ENCODE measurements around the gene ANXA11.
"Not testable (repeated sequence)": the region's sequence is repeated elsewhere in the genome, so short reads cannot be mapped to it uniquely, and the experiment has no call there.

Gene ANXA11

GRCh38 chr10:80233871-80234270 is 28.5 kb upstream of the ANXA11 start:
- H3K36me3 ChIP-seq (replicated peaks); H3K27me3 ChIP-seq (ENCODE audit: low read depth); DNase-seq (ENCODE audit: low spot score in 2 of 2); H3K9me3 ChIP-seq; H3K4me3 ChIP-seq; H3K4me1 ChIP-seq; in situ Hi-C loops (cut with MboI; ENCODE audit: low sequenced_read_pairs): not testable (repeated sequence)

DNA sequence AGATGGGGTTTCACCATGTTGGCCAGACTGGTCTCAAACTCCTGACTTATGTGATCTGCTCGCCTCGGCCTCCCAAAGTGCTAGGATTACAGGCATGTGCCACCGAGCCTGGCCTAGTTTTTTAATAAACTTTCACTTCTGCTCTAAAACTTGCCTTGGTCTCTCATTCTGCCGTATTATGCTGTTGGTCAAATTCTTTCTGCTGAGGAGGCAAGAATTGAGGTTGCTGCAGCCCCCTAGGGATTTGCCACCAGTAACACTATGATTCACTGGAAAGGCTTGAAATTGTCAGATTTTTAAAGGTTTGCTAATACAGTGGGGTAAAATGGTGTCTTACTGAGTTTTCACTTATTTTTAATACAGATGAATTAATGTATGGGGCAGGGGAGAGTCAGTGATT is 21.4 kb upstream of the ANXA11 start:
- H3K4me3 ChIP-seq; H3K4me1 ChIP-seq; H3K27me3 ChIP-seq (ENCODE audit: low read depth); in situ Hi-C loops (cut with MboI; ENCODE audit: low sequenced_read_pairs); H3K36me3 ChIP-seq (replicated peaks); DNase-seq (ENCODE audit: low spot score in 2 of 2); H3K9me3 ChIP-seq: not testable (repeated sequence)

DNA sequence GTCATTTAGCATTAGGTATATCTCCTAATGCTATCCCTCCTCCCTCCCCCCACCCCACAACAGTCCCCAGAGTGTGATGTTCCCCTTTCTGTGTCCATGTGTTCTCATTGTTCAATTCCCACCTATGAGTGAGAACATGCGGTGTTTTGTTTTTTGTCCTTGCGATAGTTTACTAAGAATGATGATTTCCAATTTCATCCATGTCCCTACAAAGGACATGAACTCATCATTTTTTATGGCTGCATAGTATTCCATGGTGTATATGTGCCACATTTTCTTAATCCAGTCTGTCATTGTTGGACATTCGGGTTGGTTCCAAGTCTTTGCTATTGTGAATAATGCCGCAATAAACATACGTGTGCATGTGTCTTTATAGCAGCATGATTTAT is 17.7 kb upstream of the ANXA11 start:
- not testable (repeated sequence) for DNase-seq (ENCODE audit: low spot score in 2 of 2)
- in situ Hi-C loops (cut with MboI; ENCODE audit: low sequenced_read_pairs): loop anchor here (5.0 kb wide), 1 partner anchor 686 kb away; no protein-coding TSS in a partner anchor

GRCh38 chr10:80218878-80219277 is 13.5 kb upstream of the ANXA11 start:
- not testable (repeated sequence) for H3K9me3 ChIP-seq; H3K4me1 ChIP-seq; DNase-seq (ENCODE audit: low spot score in 2 of 2); H3K4me3 ChIP-seq; H3K27me3 ChIP-seq (ENCODE audit: low read depth); H3K36me3 ChIP-seq (replicated peaks)
- in situ Hi-C loops (cut with MboI; ENCODE audit: low sequenced_read_pairs): loop anchor here (10.0 kb wide), 1 partner anchor 74 kb away; no protein-coding TSS in a partner anchor

More for the DNA sequence above, 17.7 kb upstream of the ANXA11 start:
- H3K36me3 ChIP-seq (replicated peaks); H3K27me3 ChIP-seq (ENCODE audit: low read depth); H3K4me3 ChIP-seq; H3K9me3 ChIP-seq; H3K4me1 ChIP-seq: not testable (repeated sequence)

DNA sequence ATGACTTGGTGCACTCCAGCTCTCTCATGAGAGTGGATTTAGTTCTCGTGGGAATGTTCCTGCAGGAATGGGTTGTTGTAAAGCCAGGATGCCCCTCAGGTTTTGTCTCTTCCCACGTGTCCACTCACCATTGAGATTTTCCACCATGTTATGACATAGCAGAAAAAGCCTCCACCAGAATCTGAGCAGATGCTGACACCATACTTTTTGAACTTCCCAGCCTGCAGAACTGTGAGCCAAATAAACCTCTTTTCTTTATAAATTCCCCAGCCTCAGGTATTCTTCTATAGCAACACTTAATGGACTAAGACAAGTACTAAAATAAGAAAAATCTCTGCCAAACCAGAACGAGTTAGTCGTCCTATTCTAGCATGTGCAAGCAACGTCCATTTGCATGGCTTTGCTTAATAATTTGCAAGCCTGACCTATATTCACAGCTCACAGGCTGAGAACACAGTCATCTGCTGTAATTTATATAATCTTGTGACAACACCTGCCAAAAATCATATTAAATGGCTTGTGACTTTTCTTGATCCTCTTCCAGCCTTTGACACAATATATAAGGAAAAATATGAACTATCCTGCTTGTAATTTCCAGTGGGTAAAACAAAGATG is 9.1 kb upstream of the ANXA11 start:
- H3K27me3 ChIP-seq (ENCODE audit: low read depth); H3K36me3 ChIP-seq (replicated peaks); H3K9me3 ChIP-seq; H3K4me3 ChIP-seq; H3K4me1 ChIP-seq; DNase-seq (ENCODE audit: low spot score in 2 of 2): not testable (repeated sequence)
- in situ Hi-C loops (cut with MboI; ENCODE audit: low sequenced_read_pairs): loop anchor here (10.0 kb wide), 1 partner anchor 70 kb away; no protein-coding TSS in a partner anchor

DNA sequence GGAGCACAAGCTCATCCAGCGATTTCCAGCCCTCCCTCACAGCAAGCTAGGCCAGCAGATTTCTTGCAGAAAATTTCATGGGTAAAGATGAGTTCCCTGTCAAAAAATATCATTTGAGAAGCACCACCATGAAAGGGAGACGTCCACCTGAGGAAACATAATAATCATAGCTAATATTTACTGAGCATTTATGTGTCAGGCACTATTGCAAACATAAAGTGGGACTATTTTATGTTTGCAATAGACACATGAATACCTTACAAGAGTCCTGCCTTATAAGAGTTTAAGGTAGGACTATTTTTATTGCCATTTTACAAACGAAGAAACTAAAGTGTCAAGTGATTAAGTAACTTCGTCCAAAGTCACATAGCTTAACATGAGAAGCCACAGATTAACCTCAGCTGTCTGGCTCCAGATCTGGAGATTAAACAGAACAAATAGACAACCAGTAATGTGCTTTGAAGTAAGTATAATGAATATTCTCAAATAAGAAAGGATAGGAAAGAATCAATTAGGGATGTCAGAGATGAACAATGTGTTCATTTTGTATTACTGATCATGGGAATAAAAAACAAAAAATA is 7.3 kb upstream of the ANXA11 start:
- not testable (repeated sequence) for H3K27me3 ChIP-seq (ENCODE audit: low read depth); H3K4me3 ChIP-seq; DNase-seq (ENCODE audit: low spot score in 2 of 2); H3K9me3 ChIP-seq; H3K4me1 ChIP-seq; H3K36me3 ChIP-seq (replicated peaks)
- in situ Hi-C loops (cut with MboI; ENCODE audit: low sequenced_read_pairs): loop anchor here (10.0 kb wide), 1 partner anchor 68 kb away; no protein-coding TSS in a partner anchor

GRCh38 chr10:80211786-80212185 is 6.4 kb upstream of the ANXA11 start:
- Histone ChIP-seq H3K9me3 (no peaks in the 10 kb centered on the region), H3K4me3 (no peak overlapping the region), H3K27me3 (ENCODE audit: low read depth) (no peaks in the 10 kb centered on the region), H3K36me3 (replicated peaks) (no peaks in the 10 kb centered on the region), H3K4me1 (no peaks in the 10 kb centered on the region)
- in situ Hi-C loops (cut with MboI; ENCODE audit: low sequenced_read_pairs): loop anchor here (10.0 kb wide), 1 partner anchor 67 kb away; no protein-coding TSS in a partner anchor
- no peak for DNase-seq (ENCODE audit: low spot score in 2 of 2)

DNA sequence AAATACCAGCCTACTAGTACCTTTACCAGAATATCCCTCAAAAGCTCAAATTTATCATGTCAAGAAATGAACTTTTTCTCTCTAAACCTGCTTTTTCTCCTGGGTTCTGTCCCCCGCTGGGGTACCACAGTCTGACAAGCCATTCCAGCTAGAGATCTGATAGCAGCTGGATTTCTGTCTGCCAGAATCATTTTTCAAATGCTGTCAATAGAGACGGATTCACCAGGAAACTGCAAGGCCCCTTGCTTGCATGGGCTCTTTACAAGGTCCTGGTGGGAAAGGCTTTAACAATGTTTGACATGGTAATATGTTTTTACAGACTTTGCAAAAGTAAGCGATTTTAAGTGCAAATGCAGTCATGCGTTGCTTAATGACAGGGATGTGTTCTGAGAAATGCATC is 4.9 kb upstream of the ANXA11 start:
- Histone ChIP-seq H3K4me3 (no peak overlapping the region), H3K9me3 (no peaks in the 10 kb centered on the region), H3K36me3 (replicated peaks) (no peaks in the 10 kb centered on the region), H3K27me3 (ENCODE audit: low read depth) (no peaks in the 10 kb centered on the region), H3K4me1 (peaks cover 4% of the 10 kb centered on the region; the same call in 1 of the 2 replicates)
- no peak for DNase-seq (ENCODE audit: low spot score in 2 of 2)
- in situ Hi-C loops (cut with MboI; ENCODE audit: low sequenced_read_pairs): loop anchor here (10.0 kb wide), 1 partner anchor 65 kb away; no protein-coding TSS in a partner anchor

DNA sequence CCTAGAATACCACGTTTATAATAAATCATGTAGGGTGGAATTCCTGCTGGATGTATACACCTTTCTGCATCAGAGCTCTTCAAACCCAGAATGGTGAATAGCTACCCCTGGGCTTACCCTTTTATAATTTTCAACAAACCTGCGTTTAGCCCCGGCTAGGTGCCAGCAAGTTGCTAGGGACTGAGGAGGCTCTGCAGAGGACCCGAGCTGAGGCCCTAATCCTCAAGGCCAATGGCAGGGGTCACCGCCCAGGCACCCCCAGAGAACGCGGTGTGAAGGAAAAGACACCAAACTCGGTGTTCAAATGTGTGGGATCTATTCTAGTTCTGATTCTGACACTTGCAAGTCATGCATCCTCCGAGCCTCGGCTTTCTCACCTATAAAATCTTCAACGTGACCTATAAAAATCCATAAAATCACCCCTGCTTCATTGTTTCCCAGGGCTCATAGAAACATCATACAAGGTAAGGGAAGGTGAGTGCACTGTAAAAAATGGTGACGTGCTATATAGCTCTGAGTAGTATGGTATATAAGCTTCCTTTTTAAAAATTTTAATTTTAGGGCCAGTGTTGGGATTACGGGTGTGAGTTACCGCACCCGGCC is 2.5 kb upstream of the ANXA11 start:
- DNase-seq (ENCODE audit: low spot score in 2 of 2): no peak
- Histone ChIP-seq H3K4me3 (no peak overlapping the region), H3K27me3 (ENCODE audit: low read depth) (no peaks in the 10 kb centered on the region), H3K36me3 (replicated peaks) (no peaks in the 10 kb centered on the region), H3K9me3 (no peaks in the 10 kb centered on the region), H3K4me1 (peaks cover 9% of the 10 kb centered on the region)
- in situ Hi-C loops (cut with MboI; ENCODE audit: low sequenced_read_pairs): no loop called here

DNA sequence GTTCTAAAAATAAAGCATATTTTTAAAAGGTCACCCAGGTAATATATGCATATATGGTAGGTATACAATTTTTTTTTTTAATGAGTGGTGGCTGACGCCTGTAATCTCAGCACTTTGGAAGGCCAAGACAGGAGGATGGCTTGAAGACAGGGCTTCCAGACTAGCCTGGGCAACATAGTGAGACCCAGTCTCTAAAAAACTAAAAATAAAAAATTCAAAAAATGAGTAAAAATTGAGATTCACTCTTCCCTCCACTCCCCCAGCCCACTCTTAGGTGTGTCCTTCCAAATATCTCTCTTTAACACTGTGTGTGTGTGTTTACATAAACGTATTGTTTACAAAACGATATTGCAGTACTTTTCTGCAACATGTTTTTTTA is 929 bp upstream of the ANXA11 start:
- Histone ChIP-seq H3K4me3 (no peak overlapping the region), H3K27me3 (ENCODE audit: low read depth) (no peaks in the 10 kb centered on the region), H3K9me3 (no peaks in the 10 kb centered on the region), H3K36me3 (replicated peaks) (no peaks in the 10 kb centered on the region), H3K4me1 (peaks cover 9% of the 10 kb centered on the region)
- DNase-seq (ENCODE audit: low spot score in 2 of 2): no peak
- in situ Hi-C loops (cut with MboI; ENCODE audit: low sequenced_read_pairs): no loop called here

- no peaks in the 10 kb centered on the region for H3K36me3 ChIP-seq (replicated peaks)
- no peaks in the 10 kb centered on the region for H3K27me3 ChIP-seq (ENCODE audit: low read depth)
- peak overlapping the region; percentile 56 for H3K4me3 ChIP-seq
- DNase-seq (ENCODE audit: low spot score in 2 of 2): peak in 1 of 2 experiments; percentile 42
- H3K9me3 ChIP-seq: no peaks in the 10 kb centered on the region
- peaks cover 9% of the 10 kb centered on the region for H3K4me1 ChIP-seq
- in situ Hi-C loops (cut with MboI; ENCODE audit: low sequenced_read_pairs): no loop called here
These were observed 460 bp downstream of the ANXA11 start for GRCh38 chr10:80204677-80205476.

GRCh38 chr10:80203835-80204676 is 1.3 kb downstream of the ANXA11 start:
- in situ Hi-C loops (cut with MboI; ENCODE audit: low sequenced_read_pairs): no loop called here
- peak; percentile 40 to 43 for DNase-seq (ENCODE audit: low spot score in 2 of 2)
- Histone ChIP-seq H3K9me3 (no peaks in the 10 kb centered on the region), H3K4me1 (peaks cover 9% of the 10 kb centered on the region), H3K27me3 (ENCODE audit: low read depth) (no peaks in the 10 kb centered on the region), H3K36me3 (replicated peaks) (no peaks in the 10 kb centered on the region), H3K4me3 (peak overlapping the region; percentile 56)

Measured in HAP-1 (cell line).